Caki2 (cell line): ENCODE results near the gene SPDYE8. TPM values are rescaled to one million over a fixed set of nuclear protein-coding genes. Genes with fewer than 3 reads are reported as not detected.
"Not testable (repeated sequence)": the region's sequence is repeated elsewhere in the genome, so short reads cannot be mapped to it uniquely, and the experiment has no call there.

ENCODE experiments used
- DNase-seq: peaks from one replicate; pipeline ENCODE4 v3.0.0-alpha.2; 2015; ENCODE audit warnings: low read depth
- in situ Hi-C: cut with HindIII; loops from 2 replicates; pipeline ENCODE4 v1.10.0; 2016; ENCODE audit warnings: low sequenced_read_pairs, low pct_unique_long_range_greater_than_20kb, mixed read lengths
- total RNA-seq: library from RNA; depleted of rRNA; stranded (reverse); fragments of >200 nt; shearing (Covaris generic); gene quantifications from 2 replicates; pipeline ENCODE4 v1.2.3, GENCODE V29; 2014; ENCODE audit warnings: low replicate concordance; rRNA removed

Gene SPDYE8
- total RNA-seq: not detected in 2 replicates

- in situ Hi-C loops, DNase-seq: not testable (repeated sequence)
Observed at GRCh38 chr7:73029666-73030065, at the start of gene SPDYE8. Gene SPDYE8 (minus strand): TSS chr7:73029766. CDS start chr7:73027966, 1,800 bp downstream.

- in situ Hi-C loops, DNase-seq: not testable (repeated sequence)
Observed at GRCh38 chr7:73057811-73058210, 28.2 kb upstream of the SPDYE8 start, which contains the start of gene SPDYE11. Gene SPDYE11 (minus strand): TSS chr7:73057911. CDS start chr7:73056111, 1,800 bp downstream.

- DNase-seq, in situ Hi-C loops: not testable (repeated sequence)
Observed at GRCh38 chr7:73006491-73006890, 23.1 kb downstream of the SPDYE8 start.

DNA sequence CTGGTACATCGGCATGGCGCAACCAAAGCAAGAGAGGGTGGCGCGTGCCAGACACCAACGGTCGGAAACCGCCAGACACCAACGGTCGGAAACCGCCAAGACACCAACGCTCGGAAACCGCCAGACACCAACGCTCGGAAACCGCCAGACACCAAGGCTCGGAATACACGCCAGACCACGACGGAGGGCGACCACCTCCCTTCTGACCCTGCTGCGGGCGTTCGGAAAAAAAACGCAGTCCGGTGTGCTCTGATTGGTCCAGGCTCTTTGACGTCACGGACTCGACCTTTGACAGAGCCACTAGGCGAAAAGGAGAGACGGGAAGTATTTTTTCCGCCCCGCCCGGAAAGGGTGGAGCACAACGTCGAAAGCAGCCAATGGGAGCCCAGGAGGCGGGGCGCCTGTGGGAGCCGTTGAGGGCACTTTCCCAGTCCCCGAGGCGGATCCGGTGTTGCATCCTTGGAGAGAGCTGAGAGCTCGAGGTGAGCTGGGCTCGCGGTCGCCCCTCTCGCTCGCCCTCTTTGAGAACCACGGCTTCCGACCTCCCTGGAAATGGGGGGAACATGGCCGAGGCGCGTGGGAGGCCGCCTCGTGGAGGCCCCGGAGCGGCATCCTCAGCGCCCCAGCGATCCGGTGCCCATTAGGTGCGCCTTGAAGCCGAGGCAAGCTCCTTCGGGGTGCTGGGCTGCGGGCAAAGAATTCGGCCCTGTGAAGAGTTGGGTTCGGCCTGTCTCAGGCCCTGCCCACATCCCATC is 23.7 kb downstream of the SPDYE8 start:
- in situ Hi-C loops, DNase-seq: not testable (repeated sequence)

DNA sequence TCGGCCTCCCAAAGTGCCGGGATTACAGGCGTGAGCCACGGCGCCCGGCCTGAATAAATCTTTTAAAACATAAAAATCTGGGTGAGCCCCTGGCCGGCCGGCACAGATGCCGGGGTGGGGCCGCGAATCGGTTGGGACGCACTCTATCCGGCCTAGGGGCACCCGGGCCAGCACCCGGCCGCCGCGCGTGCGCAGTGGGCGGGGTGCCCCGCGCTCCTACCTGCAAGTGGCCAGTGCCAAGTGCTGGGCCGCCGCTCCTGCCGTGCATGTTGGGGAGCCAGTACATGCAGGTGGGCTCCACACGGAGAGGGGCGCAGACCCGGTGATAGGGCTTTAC is 24.2 kb downstream of the SPDYE8 start:
- in situ Hi-C loops, DNase-seq: not testable (repeated sequence)

GRCh38 chr7:72997887-72998468 is 31.6 kb downstream of the SPDYE8 start:
- in situ Hi-C loops, DNase-seq: not testable (repeated sequence)

DNA sequence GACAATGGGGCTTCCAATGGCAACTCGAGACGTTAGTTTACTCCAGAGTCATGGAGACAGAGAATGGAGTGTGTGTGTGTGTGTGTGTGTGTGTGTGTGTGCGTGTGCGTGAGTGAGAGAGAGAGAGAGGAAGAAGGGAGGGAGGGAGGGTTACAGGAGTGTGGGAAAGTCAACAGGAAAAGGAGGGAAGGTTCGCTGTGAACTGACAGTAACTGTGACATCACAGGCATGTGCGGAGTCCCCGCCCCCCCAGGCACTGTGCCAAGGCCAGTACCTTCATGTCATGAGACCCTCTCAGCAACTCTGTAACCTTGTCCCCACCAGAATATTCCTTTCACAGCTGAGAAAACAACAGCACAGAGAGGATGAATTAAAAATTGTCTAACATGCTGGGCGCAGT is 32.1 kb downstream of the SPDYE8 start:
- DNase-seq, in situ Hi-C loops: not testable (repeated sequence)

- in situ Hi-C loops, DNase-seq: not testable (repeated sequence)
Observed at GRCh38 chr7:72995484-72995883, 34.1 kb downstream of the SPDYE8 start.

DNA sequence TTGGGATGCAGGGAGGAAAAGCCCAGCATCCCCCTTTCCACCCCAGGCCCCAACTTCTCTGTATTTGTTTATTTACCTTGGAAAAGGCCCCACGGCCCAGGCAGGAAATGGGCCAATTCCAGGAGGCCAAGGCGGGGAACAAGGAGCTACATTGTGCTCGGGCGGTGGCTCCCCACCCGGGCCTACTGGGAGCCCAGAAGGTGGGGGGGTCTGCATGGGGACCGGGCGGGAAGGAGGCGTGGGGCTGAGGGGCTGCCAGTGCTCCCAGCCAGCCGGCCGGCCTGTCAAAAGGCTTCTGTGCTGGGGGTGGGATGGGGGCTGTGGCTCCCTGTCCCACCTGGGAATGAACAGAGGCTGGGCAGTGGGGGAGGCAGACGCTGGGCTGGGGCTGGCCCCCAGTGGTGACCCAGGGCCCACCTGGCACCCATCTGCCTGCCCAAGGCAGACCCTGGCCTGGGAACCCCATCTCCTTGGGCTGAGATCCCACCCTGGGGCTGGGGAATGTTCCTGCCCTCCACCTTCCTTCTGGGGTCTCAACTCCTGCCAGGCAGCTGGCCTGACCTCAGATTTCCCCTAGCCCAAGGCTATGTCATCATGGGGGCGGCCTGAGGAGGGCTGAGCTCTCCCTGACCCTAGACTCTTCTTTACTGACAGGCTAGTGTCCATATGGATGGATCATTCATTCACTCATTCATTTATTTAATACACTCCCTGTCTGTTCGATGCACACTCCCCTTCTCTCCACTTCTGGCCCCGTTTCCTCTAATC is 39.2 kb downstream of the SPDYE8 start:
- in situ Hi-C loops, DNase-seq: not testable (repeated sequence)

GRCh38 chr7:72982084-72982483 is 47.5 kb downstream of the SPDYE8 start:
- DNase-seq, in situ Hi-C loops: not testable (repeated sequence)

DNA sequence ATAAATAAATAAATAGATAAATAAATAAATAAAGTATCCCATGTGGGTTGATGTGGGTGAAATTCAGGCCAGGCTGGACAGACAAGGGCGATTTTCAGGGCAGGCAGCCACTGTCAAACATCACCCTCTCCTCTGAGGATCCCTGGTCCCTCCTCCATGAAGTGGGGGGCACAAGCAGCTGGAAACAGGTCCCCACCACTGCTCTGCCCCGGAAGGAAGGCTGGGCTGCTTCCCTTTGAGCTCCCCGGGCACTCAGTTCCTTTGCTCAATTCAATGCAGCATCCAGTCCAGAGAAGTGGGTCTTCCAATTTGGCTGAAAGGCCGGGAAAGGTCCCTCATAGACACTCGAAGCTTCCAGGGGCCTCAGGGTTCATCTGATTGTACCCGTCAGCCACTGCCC is 49.2 kb downstream of the SPDYE8 start:
- DNase-seq, in situ Hi-C loops: not testable (repeated sequence)

DNA sequence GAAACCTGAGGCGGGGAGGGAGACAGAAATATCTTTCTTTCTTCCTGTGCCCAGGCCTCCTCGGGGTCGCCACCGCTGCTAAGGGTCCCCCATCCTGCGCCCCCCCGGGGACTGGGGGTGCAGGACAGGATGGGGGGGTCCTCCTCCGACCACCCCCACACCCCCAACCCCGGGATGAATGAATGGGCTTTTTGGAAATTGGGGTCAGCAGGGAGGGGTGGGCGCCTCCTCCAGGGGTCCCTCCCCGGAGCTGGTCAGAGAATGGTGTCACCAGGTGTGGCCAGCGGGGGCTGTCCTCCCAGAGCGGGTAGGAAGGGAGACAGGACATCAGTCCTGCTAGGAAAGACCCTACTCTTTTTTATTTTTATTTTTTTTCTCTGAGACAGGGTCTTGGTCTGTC is 53.1 kb downstream of the SPDYE8 start:
- DNase-seq, in situ Hi-C loops: not testable (repeated sequence)

DNA sequence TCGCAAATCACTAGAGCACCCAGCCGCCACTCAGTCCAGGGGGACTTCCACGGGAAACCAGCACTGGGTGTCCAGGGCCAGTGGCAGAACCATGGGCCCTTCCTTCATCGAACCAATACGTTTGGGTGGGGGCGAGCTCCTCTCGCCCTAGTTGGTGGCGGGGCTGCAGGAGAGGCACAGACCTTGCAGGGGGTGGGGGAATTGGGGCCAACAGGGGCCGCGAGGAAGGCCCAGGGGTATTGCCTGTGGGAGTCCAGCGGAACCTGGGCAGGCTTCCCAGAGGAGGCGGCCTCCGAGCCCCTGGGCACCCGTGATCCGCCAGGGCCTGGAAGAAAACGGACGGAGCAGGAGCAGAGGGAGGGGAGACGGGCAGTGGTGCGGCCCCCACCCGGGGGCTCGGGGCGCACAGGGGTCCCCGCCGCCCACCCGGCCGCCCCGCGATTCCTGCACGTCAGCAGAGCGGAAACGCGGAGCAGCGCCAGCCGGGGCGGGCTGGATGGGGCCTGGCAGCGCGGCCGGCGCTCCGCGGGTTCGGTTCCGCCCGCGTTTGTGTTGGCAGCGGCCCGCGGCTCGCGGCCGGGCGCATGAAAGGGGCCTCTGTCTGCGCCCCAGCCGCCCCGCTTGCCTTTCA is 53.8 kb downstream of the SPDYE8 start:
- in situ Hi-C loops, DNase-seq: not testable (repeated sequence)

DNA sequence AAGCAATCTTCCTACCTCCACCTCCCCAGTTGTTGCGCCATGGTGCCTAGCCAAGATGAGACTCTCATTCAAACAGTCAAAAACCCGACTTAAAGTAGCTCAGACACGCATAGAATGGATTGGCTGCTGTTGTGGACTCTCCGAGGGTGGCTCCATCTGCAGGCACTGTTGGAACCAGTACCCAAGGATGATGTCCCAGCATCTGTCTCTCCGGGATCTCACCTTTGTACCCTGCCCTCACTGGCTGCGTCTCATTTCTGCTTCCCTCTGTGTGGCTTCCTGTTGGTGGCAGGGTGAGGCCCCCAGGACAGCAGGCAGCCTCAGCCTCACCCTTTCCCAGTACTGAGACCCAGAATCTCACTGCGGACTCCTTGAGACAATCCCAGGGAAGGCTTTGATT is 54.8 kb downstream of the SPDYE8 start:
- in situ Hi-C loops, DNase-seq: not testable (repeated sequence)

- in situ Hi-C loops: not testable (repeated sequence)
Observed at GRCh38 chr7:72971505-72971904, 58.1 kb downstream of the SPDYE8 start.

More at GRCh38 chr7:72971505-72971904, 58.1 kb downstream of the SPDYE8 start:
- DNase-seq: not testable (repeated sequence)
